Trophoblast cell (in vitro differentiated cells and primary cell): ENCODE data around the gene CDX2.

ENCODE experiments used
- DNase-seq, 2 donors: peaks; one replicate each; pipeline ENCODE4 v3.0.0-alpha.2; 2016
- H2AFZ ChIP-seq: 2 replicates; pipeline ENCODE4 v1.6.1; 2013; ENCODE audit warnings: low read length, moderate library complexity, mild to moderate bottlenecking; ENCODE audit not compliant: insufficient read depth, poor library complexity
- H2AK5ac ChIP-seq: 2 replicates; pipeline ENCODE4 v1.6.1; 2013; ENCODE audit warnings: mild to moderate bottlenecking, low read length
- H2BK120ac ChIP-seq: 2 replicates; pipeline ENCODE4 v1.6.1; 2013; ENCODE audit warnings: low read length, mild to moderate bottlenecking, moderate library complexity; ENCODE audit not compliant: insufficient read depth, poor library complexity
- H2BK12ac ChIP-seq: 2 replicates; pipeline ENCODE4 v1.6.1; 2013; ENCODE audit warnings: mild to moderate bottlenecking, low read length, moderate library complexity
- H2BK5ac ChIP-seq: 2 replicates; pipeline ENCODE4 v1.6.1; 2013; ENCODE audit warnings: low read length, low read depth, moderate library complexity, mild to moderate bottlenecking; ENCODE audit not compliant: poor library complexity
- H3K14ac ChIP-seq: 2 replicates; pipeline ENCODE4 v1.6.1; 2013; ENCODE audit warnings: mild to moderate bottlenecking, low read length
- H3K18ac ChIP-seq: 2 replicates; pipeline ENCODE4 v1.6.1; 2013; ENCODE audit warnings: mild to moderate bottlenecking, low read length
- H3K23ac ChIP-seq: 2 replicates; pipeline ENCODE4 v1.6.1; 2013; ENCODE audit warnings: low read length
- H3K27ac ChIP-seq: 2 replicates; pipeline ENCODE4 v1.5.1; 2013; ENCODE audit warnings: low read depth, mild to moderate bottlenecking, inconsistent platforms, low read length, moderate library complexity
- H3K27me3 ChIP-seq: 2 replicates; pipeline ENCODE4 v1.6.1; 2013; ENCODE audit warnings: inconsistent platforms, mild to moderate bottlenecking, low read length, moderate library complexity; ENCODE audit not compliant: insufficient read depth
- H3K36me3 ChIP-seq, 2 experiments: 1 replicate in 1 of 2; 2 replicates in 1 of 2; pipeline ENCODE4 v1.6.1; 2013; ENCODE audit warnings: low read length in 2 of 2, mild to moderate bottlenecking in 2 of 2, moderate library complexity in 1 of 2; ENCODE audit not compliant: insufficient read depth in 2 of 2, control insufficient read depth in 1 of 2
- H3K4ac ChIP-seq: 2 replicates; pipeline ENCODE4 v1.6.1; 2013; ENCODE audit warnings: low read depth, mild to moderate bottlenecking, low read length, moderate library complexity
- H3K4me1 ChIP-seq, 2 experiments: 1 replicate in 1 of 2; 2 replicates in 1 of 2; pipeline ENCODE4 v1.6.1; 2013; ENCODE audit warnings: low read length in 2 of 2, mild to moderate bottlenecking in 2 of 2, moderate library complexity in 1 of 2; ENCODE audit not compliant: insufficient read depth in 2 of 2, control insufficient read depth in 1 of 2
- H3K4me2 ChIP-seq: 2 replicates; pipeline ENCODE4 v1.6.1; 2013; ENCODE audit warnings: inconsistent platforms, mild to moderate bottlenecking, low read length, moderate library complexity
- H3K4me3 ChIP-seq: 2 replicates; pipeline ENCODE4 v1.5.1; 2013; ENCODE audit warnings: mild to moderate bottlenecking, low read depth, low read length, inconsistent platforms
- H3K79me1 ChIP-seq: one replicate; pipeline ENCODE4 v1.6.1; 2013; ENCODE audit warnings: low read length
- H3K79me2 ChIP-seq: 2 replicates; pipeline ENCODE4 v1.6.1; 2013; ENCODE audit warnings: low read length, mild to moderate bottlenecking; ENCODE audit not compliant: control insufficient read depth, insufficient read depth, poor library complexity
- H3K9ac ChIP-seq: 2 replicates; pipeline ENCODE4 v1.6.1; 2013; ENCODE audit warnings: mild to moderate bottlenecking, low read length
- H3K9me3 ChIP-seq: 2 replicates; pipeline ENCODE4 v1.6.1; 2013; ENCODE audit warnings: low read depth, mild to moderate bottlenecking, control low read depth, inconsistent platforms, low read length; ENCODE audit not compliant: insufficient read depth
- H4K12ac ChIP-seq: 2 replicates; pipeline ENCODE4 v1.6.1; 2013; ENCODE audit warnings: low read depth, mild to moderate bottlenecking, low read length, moderate library complexity
- H4K8ac ChIP-seq: 2 replicates; pipeline ENCODE4 v1.6.1; 2013; ENCODE audit warnings: low read depth, mild to moderate bottlenecking, low read length, moderate library complexity
- H4K91ac ChIP-seq: one replicate; pipeline ENCODE4 v1.6.1; 2013; ENCODE audit warnings: low read depth, mild to moderate bottlenecking, low read length, moderate library complexity
- WGBS: extraction: QIAGEN DNeasy Blood & Tissue Kit; methylation state at CpG from one replicate; pipeline ENCODE4 v1.1.7; 2013; ENCODE audit warnings: missing lambda C conversion rate; ENCODE audit not compliant: insufficient read length, insufficient coverage; ENCODE audit errors: extremely low coverage; 5-methylcytosine and 5-hydroxymethylcytosine counted together

CDX2 gene

DNA sequence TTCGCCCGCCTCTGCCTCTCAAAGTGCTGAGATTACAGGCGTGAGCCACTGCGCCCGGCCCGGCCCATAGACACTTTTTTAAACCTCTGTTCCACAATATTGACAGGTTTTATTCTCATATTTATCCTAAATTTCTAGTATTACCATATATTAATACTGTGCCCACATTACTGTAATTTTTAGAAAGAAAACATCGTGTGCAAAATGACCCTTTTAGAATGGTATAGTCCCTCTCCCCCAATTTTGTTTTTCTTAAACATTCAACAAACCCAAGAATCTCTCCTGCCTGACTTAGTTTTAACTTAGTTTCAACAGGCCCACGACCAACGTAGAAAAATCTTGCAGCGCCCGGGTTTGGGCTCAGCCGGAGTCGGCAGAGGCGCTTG is 9.1 kb downstream of the CDX2 start:
- no peak overlapping the region for H2AFZ ChIP-seq
- no peak overlapping the region for H3K18ac ChIP-seq
- H3K4me1 ChIP-seq = peaks cover 19 to 29% of the 10 kb centered on the region in 2 experiments
- no peak overlapping the region for H2AK5ac ChIP-seq
- H3K27me3 ChIP-seq = peaks cover 15% of the 10 kb centered on the region
- H3K23ac ChIP-seq = no peak overlapping the region
- no peak overlapping the region for H3K9ac ChIP-seq
- no peak overlapping the region for H3K27ac ChIP-seq
- H3K79me2 ChIP-seq = no peaks in the 10 kb centered on the region
- H2BK120ac ChIP-seq = no peak overlapping the region
- peaks cover 2% of the 10 kb centered on the region for H3K79me1 ChIP-seq
- peak overlapping the region; percentile 61 for H3K4me2 ChIP-seq
- H4K12ac ChIP-seq = no peak overlapping the region
- H3K9me3 ChIP-seq = no peaks in the 10 kb centered on the region
- H3K36me3 ChIP-seq = peaks cover 0 to 2% of the 10 kb centered on the region in 2 experiments
- DNase-seq = no peak
- H4K8ac ChIP-seq = no peak overlapping the region
- no peak overlapping the region for H3K4ac ChIP-seq
- H3K4me3 ChIP-seq = no peak overlapping the region
- no peak overlapping the region for H3K14ac ChIP-seq
- no peak overlapping the region for H4K91ac ChIP-seq
- no CpG with 5 or more reads among the region's 14 CpGs for WGBS
- H2BK12ac ChIP-seq = no peak overlapping the region
- no peak overlapping the region for H2BK5ac ChIP-seq

DNA sequence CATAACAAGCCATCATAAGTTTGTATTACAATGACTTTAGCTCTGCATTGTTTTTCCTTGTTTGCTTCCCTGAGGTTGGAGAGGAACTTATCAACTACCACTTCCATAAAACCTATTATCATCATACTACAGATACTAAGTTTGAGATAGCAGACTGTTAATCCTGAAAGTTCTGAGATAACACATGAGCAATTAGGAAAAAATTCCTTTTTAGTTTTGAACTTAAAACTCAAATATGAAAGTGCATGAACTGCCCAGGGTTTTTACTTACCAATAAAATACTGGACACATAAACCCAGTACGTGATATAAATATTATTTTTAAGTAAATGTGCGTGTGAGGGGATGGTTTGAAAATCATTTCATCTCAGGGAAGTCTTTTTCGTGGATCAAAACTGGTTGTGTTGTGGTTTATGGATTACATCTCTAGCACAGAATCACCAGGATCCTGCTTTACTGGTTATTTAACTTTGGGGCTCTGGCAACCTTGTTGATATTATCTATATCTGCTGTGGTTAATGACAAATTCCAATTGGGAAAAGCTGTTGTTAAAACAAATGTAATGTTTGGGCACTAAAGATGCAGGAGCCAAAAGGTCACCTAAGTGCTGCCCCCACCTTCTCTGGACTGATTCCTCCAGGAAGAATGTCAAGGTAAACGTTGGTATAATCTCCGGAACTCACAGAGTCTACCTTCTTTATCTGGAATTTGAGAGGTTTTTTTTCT is 12.4 kb downstream of the CDX2 start:
- Histone ChIP-seq H3K4me1 (peaks cover 18 to 22% of the 10 kb centered on the region in 2 experiments), H3K23ac (no peak overlapping the region), H3K79me2 (peaks cover 3% of the 10 kb centered on the region), H3K27me3 (peaks cover 12% of the 10 kb centered on the region), H3K27ac (no peak overlapping the region), H4K91ac (no peak overlapping the region), H4K8ac (no peak overlapping the region), H3K9me3 (no peaks in the 10 kb centered on the region), H3K36me3 (no peaks in the 10 kb centered on the region), H3K4me3 (no peak overlapping the region), H2AK5ac (no peak overlapping the region), H3K79me1 (peaks cover 11% of the 10 kb centered on the region), H2BK12ac (no peak overlapping the region), H3K9ac (no peak overlapping the region), H2BK120ac (no peak overlapping the region), H3K18ac (no peak overlapping the region), H3K14ac (no peak overlapping the region), H4K12ac (no peak overlapping the region), H3K4ac (no peak overlapping the region), H3K4me2 (peak overlapping the region; percentile 23), H2BK5ac (no peak overlapping the region), H2AFZ (no peak overlapping the region)
- no peak for DNase-seq
- WGBS = no CpG with 5 or more reads among the region's 5 CpGs

DNA sequence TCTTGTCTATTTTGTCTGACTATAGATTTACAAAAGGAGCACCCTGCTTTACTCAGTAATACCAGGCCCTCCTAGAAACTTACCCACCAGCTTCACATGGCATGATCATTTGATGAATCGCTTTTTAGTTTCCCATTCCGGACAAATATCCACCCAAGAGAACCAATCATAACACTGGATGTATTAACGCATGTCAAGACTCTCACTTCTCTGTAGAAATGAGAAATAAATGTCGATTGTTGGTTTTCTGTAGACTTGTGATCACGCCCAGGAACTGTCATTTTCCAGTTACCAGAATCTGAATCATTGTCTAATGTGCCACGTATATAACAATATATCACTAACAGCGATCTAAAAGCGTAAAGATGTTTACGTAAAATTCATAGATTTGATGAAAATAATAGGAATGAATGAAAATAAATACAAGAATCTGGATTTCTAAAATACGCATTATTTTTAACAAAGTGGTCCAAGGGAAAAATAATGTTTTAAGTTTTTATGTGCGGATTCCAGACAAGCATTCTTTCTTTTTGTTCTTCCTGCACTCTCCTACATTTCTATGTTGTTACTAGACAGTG is 14.0 kb downstream of the CDX2 start:
- no CpG with 5 or more reads among the region's 11 CpGs for WGBS
- H4K8ac ChIP-seq = no peak overlapping the region
- H3K4me2 ChIP-seq = no peak overlapping the region
- no peak overlapping the region for H4K91ac ChIP-seq
- no peaks in the 10 kb centered on the region for H3K9me3 ChIP-seq
- H3K9ac ChIP-seq = no peak overlapping the region
- peaks cover 7 to 9% of the 10 kb centered on the region in 2 experiments for H3K4me1 ChIP-seq
- H3K4me3 ChIP-seq = no peak overlapping the region
- peaks cover 11% of the 10 kb centered on the region for H3K79me1 ChIP-seq
- H3K36me3 ChIP-seq = no peaks in the 10 kb centered on the region
- H3K18ac ChIP-seq = no peak overlapping the region
- no peak overlapping the region for H2BK120ac ChIP-seq
- no peak for DNase-seq
- H3K27me3 ChIP-seq = peaks cover 7% of the 10 kb centered on the region
- no peak overlapping the region for H2AFZ ChIP-seq
- no peak overlapping the region for H4K12ac ChIP-seq
- H2AK5ac ChIP-seq = no peak overlapping the region
- peaks cover 3% of the 10 kb centered on the region for H3K79me2 ChIP-seq
- no peak overlapping the region for H3K27ac ChIP-seq
- no peak overlapping the region for H3K23ac ChIP-seq
- no peak overlapping the region for H2BK12ac ChIP-seq
- no peak overlapping the region for H3K4ac ChIP-seq
- no peak overlapping the region for H3K14ac ChIP-seq
- no peak overlapping the region for H2BK5ac ChIP-seq

DNA sequence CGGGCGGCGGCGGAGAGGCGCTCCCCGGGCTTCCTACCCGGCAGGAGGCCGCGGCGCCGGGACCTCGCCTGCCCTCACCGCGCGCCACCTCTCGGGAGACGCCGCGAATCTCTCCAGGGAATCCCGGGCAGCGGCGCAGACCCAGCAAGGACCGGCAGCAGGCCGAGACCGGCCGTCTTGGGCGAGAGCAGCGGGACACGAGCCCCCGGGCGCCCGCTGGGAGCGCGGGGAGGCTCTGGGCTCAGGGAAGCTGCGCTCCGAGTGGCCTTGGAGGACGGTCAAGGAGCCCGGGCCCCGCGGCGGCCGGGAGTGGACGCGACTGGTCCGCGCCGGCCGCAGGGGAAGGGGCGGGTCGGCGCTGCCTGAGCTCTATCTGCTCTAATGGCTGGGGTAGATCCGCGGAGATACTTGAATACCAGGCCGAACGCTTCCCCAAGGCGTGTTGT is 14.7 kb downstream of the CDX2 start:
- Histone ChIP-seq H2BK5ac (peak overlapping the region; percentile 64), H2BK120ac (peak overlapping the region; percentile 86), H4K8ac (peak overlapping the region; percentile 84), H3K27ac (peak overlapping the region; percentile 20), H3K14ac (peak overlapping the region; percentile 83), H3K79me1 (peaks cover 11% of the 10 kb centered on the region), H2AFZ (peak overlapping the region; percentile 93), H3K4me3 (peak overlapping the region; percentile 62), H3K36me3 (no peaks in the 10 kb centered on the region), H2AK5ac (no peak overlapping the region), H4K12ac (peak overlapping the region; percentile 61), H3K27me3 (peaks cover 4% of the 10 kb centered on the region), H3K4ac (peak overlapping the region; percentile 70), H3K4me1 (peaks cover 7 to 9% of the 10 kb centered on the region in 2 experiments), H4K91ac (peak overlapping the region; percentile 84), H3K23ac (no peak overlapping the region), H3K9me3 (no peaks in the 10 kb centered on the region), H3K4me2 (peak overlapping the region; percentile 78), H3K79me2 (peaks cover 3% of the 10 kb centered on the region), H2BK12ac (no peak overlapping the region), H3K18ac (peak overlapping the region; percentile 61), H3K9ac (peak overlapping the region; percentile 10)
- peak; percentile 25 to 33 for DNase-seq
- WGBS = no CpG with 5 or more reads among the region's 56 CpGs
